Stimulated activated naive CD8-positive, alpha-beta T cell treated with anti-CD3 and anti-CD28 coated beads, Interleukin-15, Interleukin-2, amounts not matched to agents 100 ng/mL and 50 ng/mL, for 24 hours (primary cell): ENCODE measurements around the gene TTC9.
A peak's percentile ranks its signal among the peaks of the same experiment; 100 is the strongest.

Experiments used
- H3K27ac Mint-ChIP-seq: one replicate; pipeline ENCODE4 v1.8.0; 2021; ENCODE audit warnings: mild to moderate bottlenecking, mixed read lengths
- H3K27me3 Mint-ChIP-seq: one replicate; pipeline ENCODE4 v1.8.0; 2021; ENCODE audit warnings: mixed read lengths
- H3K36me3 Mint-ChIP-seq: one replicate; pipeline ENCODE4 v1.8.0; 2021; ENCODE audit warnings: low read depth, mixed read lengths
- H3K4me1 Mint-ChIP-seq: one replicate; pipeline ENCODE4 v1.8.0; 2021; ENCODE audit warnings: low read depth, mixed read lengths
- H3K4me3 Mint-ChIP-seq: one replicate; pipeline ENCODE4 v1.8.0; 2021; ENCODE audit warnings: mild to moderate bottlenecking, mixed read lengths
- H3K9me3 Mint-ChIP-seq: one replicate; pipeline ENCODE4 v1.8.0; 2021; ENCODE audit warnings: mixed read lengths

The TTC9 gene

DNA sequence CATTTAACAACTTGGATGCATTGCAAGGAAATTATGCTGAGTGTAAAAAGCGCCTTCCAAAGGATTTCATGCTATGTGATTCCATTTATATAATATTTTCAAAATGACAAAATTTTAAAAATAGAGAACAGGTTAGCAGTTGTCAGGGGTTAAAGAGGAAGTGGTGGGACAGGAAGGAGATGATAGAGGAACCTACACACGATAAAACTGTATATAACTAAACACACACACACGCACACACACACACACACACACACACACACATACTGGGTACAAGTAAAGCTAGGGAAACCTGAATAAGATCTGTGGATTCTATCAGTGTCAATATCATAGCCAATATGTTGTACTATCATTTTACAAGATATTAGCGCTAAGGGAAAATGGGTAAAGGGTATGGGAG is 17.2 kb downstream of the TTC9 start:
- peaks cover 93% of the 10 kb centered on the region for H3K4me1 Mint-ChIP-seq
- no peaks in the 10 kb centered on the region for H3K9me3 Mint-ChIP-seq
- peak overlapping the region; percentile 45 for H3K4me3 Mint-ChIP-seq
- no peaks in the 10 kb centered on the region for H3K27me3 Mint-ChIP-seq
- H3K36me3 Mint-ChIP-seq = peaks cover 7% of the 10 kb centered on the region
- peak overlapping the region; percentile 95 for H3K27ac Mint-ChIP-seq

DNA sequence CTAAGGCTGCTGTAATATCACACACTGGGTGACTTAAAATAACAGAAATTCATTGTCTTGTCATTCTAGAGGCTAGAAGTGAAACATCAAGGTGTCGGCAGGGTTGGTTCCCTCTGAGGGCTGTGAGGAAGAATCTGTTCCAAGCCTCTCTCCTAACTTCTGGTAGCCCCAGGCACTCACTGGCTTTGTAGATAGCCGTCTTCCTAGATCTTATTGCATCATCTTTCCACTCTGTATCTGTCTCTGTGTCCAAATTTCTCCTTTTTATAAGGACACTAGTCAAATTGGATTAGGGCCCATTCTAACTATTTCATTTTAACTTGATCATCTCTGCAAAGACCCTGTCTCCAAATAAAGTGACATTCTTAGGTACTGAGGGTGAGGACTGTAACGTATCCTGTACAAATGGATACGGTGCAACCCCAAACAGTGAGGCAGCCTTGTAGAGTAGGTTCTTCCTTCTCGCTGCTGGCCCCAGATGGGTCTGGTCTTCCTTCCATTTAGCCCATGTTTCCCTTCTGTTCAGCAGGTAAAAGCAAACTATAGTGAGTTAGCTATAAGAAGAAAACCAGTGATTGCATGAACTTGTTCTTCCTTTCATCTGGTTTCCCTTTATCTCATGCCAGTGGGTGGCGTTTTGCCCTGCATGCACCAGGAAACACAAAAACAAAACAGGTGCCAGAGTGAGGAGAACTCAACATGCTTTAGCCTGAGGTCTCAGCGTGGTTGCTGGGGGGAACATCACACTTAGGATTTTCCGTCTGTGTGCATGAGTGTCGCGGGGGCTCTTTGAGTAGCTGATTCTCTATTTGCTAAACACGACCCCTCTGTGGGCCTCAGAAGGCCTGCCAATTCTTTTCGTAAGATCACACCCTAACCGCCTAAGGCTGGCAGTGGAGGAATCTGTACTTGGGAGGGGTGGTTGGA is 19.5 kb downstream of the TTC9 start:
- peaks cover 93% of the 10 kb centered on the region for H3K4me1 Mint-ChIP-seq
- no peaks in the 10 kb centered on the region for H3K9me3 Mint-ChIP-seq
- peak overlapping the region; percentile 95 for H3K27ac Mint-ChIP-seq
- peak overlapping the region; percentile 75 for H3K4me3 Mint-ChIP-seq
- H3K36me3 Mint-ChIP-seq = peaks cover 7% of the 10 kb centered on the region
- no peaks in the 10 kb centered on the region for H3K27me3 Mint-ChIP-seq

DNA sequence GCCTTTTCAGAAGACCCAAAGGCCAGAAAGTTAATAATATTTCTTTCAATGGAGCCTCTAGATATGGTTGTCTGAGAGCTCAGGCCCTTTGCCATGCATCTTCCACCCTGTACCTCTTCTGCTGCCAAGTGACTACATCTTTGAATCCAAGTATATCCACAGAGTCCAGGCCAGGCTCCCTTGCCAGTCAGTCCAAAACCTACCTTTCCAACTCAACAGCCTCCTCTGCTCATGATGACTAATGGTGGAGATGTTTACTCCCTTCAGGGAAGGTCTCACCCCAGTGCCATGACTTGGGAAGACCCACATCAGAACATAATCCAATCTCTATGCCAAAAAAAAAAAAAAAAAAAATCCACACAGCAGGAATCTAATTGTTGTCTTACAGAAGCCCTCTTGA is 20.4 kb downstream of the TTC9 start:
- Mint-ChIP-seq H3K36me3 (peaks cover 8% of the 10 kb centered on the region), H3K27me3 (no peaks in the 10 kb centered on the region), H3K4me1 (peaks cover 93% of the 10 kb centered on the region), H3K4me3 (peak overlapping the region; percentile 75), H3K9me3 (no peaks in the 10 kb centered on the region), H3K27ac (peak overlapping the region; percentile 95)

DNA sequence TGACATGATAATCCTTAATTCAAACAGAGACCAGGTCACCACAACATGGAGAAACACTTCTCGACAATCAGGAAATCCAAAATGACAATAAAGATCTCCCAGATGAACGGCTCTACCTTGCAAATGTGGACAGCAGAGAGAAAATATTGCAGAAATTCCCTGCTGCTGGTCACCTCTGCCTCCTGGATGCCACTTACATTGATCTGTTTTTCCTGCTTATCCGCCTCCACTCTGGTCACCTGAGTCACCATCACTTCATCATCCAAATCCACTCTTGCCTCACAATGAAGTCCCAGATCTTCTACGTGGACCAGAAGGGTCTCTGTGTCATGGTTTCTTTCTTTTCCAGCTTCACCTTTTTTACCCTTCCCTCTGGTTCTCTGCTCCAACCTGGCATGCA is 21.1 kb downstream of the TTC9 start:
- Mint-ChIP-seq H3K4me1 (peaks cover 90% of the 10 kb centered on the region), H3K4me3 (no peak overlapping the region)

DNA sequence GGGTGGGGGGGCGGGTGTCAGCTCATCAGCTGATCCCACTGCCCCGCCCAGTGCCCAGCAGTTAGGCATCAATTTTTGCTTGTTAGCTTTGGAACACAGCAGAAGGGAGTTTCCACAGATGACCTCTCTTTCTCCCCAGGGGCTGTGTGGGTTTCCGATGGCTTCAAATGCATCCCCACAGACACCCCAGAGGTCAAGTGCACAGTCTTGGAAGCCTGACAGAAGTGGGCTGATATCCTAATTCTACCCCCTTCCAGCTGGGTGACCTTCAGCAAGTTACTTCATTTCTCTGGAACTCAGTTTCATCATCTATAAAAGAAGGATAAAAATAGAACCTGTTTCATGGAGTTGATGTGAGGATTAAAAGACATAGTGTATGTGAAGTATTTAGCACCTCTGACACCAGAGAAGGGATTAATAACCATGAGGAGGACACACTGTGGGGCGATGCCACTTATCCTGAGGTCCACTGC is 22.0 kb downstream of the TTC9 start:
- Mint-ChIP-seq H3K27me3 (no peaks in the 10 kb centered on the region), H3K4me3 (no peak overlapping the region), H3K36me3 (peaks cover 11% of the 10 kb centered on the region), H3K9me3 (no peaks in the 10 kb centered on the region), H3K27ac (no peak overlapping the region), H3K4me1 (peaks cover 81% of the 10 kb centered on the region)

More for the DNA sequence above, 21.1 kb downstream of the TTC9 start:
- peak overlapping the region; percentile 76 for H3K27ac Mint-ChIP-seq
- H3K9me3 Mint-ChIP-seq = no peaks in the 10 kb centered on the region
- H3K36me3 Mint-ChIP-seq = peaks cover 11% of the 10 kb centered on the region
- no peaks in the 10 kb centered on the region for H3K27me3 Mint-ChIP-seq

DNA sequence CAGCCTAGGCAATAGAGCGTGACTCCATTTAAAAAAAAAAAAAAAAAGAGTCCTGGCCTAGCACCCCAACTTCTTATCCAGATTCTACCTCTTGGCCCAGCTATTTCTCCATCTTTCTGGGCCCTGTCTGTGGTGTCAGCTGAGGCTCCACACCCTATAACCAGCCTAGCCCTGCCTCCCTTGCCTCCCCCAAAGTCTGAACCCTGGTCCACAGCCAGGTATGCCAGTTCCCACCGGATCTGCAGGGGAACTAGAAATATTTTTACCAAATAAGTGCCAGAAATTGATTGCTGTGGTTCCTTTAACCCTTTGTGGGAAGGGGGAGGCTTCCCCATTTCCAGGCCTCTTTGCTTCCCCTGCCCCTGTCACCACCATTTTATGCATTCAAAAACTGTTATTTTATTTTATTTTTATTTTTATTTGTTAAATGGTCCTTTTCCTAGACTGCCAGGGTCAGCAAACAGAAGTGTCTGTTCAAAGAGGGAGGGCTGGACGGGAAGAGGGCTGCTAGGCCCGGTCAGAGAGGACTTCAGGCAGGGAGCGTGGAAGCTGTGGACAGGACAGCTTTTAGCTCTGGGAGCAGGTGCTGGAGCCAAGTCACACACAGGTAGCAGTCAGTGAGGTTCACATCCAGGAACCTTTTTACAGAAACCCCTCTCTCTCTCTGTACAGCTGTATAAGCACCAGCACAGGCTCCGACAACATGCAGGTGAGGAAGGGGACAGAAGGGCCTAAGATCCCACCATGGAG is 23.2 kb downstream of the TTC9 start:
- H3K9me3 Mint-ChIP-seq = no peaks in the 10 kb centered on the region
- peaks cover 70% of the 10 kb centered on the region for H3K4me1 Mint-ChIP-seq
- H3K27ac Mint-ChIP-seq = peak overlapping the region; percentile 49
- peaks cover 11% of the 10 kb centered on the region for H3K36me3 Mint-ChIP-seq
- H3K27me3 Mint-ChIP-seq = no peaks in the 10 kb centered on the region
- H3K4me3 Mint-ChIP-seq = no peak overlapping the region

DNA sequence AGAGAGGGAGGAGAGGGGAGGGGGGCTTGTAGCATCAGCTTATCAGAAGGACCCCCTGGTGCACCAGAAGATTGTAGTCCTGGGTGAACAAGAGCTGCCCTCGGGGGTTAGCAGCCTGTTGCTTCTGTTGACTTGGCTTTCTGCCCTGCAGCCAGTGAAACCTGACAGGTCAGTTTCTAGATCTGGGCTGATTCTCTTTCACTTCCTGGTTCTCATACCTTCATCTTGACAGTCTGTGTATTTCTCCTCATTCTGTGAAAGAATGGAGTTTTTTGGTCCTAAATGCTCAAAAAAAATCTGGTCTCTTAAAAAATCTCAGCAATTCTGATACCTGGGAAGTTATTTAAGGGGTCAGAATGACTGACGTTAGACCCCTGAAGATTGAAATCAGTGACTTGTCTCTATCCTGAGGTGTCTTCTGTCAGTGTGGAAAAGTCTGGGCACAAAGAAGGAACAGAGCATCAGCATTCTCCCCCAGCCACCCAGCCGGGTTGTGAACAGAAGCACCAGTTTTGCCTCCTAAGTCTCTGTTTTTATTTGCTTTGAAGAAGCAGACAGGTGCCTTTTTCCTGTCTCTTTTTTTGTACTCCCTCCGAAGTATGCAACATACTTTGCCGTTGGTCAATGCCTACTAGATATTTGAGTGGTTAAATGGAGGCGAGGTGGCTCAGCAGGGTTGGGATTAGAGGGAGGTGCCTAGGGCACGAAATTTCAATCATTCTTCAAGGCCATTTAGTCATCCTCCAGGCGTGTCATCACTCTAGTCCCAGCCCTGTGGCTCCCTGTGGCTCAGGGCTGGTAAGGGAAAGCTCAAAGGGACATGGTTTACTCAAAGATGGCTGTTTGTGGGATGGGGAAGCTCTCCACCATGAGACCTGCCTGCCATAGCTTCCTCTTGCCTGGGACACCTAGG is 24.0 kb downstream of the TTC9 start:
- peak overlapping the region; percentile 29 for H3K27ac Mint-ChIP-seq

DNA sequence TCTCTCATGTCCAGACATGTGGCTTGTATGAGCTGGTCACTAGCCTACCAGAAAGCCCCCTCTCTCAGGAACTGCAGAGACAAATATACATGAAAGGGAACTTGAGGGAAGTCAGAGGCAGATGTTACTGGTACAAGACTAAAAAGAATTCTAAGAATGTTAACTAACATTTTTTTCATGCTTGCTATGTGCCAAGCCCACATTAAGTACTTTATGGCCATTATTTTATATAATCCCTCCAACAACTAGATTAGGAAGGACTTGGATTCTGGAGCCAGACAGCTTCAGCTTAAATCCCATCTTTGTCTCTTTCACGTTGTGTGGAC is 24.6 kb downstream of the TTC9 start:
- H3K27me3 Mint-ChIP-seq = no peaks in the 10 kb centered on the region
- H3K4me3 Mint-ChIP-seq = no peak overlapping the region
- no peaks in the 10 kb centered on the region for H3K9me3 Mint-ChIP-seq
- peaks cover 11% of the 10 kb centered on the region for H3K36me3 Mint-ChIP-seq
- H3K4me1 Mint-ChIP-seq = peaks cover 56% of the 10 kb centered on the region
- H3K27ac Mint-ChIP-seq = no peak overlapping the region

More for the DNA sequence above, 24.0 kb downstream of the TTC9 start:
- Mint-ChIP-seq H3K4me1 (peaks cover 62% of the 10 kb centered on the region), H3K27me3 (no peaks in the 10 kb centered on the region), H3K4me3 (no peak overlapping the region), H3K36me3 (peaks cover 11% of the 10 kb centered on the region), H3K9me3 (no peaks in the 10 kb centered on the region)

DNA sequence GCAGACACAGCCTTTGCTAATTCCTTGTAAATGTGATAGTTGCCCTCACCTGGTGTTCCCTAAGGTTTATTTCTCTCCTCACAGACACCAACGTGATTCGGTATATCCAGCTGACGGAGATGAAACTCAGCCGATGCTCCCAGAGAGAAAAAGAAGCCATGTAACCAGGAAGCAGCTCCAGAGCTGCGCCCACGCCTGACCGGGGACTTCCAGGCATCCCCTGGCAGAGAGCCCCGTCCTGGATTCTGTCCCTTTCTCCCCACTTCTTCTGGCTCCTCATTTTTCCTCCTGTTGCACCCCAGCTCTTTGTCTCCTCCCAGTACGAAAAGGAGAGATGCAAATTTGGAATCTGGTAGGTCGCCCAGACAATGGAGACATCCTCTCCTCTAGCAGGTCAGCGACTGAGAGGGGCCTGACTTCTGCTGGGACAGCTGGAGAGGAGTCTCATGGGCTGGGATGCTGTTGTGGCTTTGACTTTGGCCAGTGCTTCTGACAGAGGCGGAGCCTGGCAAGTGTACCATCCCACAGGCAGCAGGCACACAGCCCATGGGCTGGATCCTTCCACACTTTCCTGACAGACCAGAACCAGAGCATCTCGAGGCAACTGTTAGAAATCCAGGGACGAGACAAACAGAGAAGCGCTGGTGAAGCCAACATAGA is 29.4 kb downstream of the TTC9 start:
- H3K27me3 Mint-ChIP-seq = no peaks in the 10 kb centered on the region
- peaks cover 13% of the 10 kb centered on the region for H3K36me3 Mint-ChIP-seq
- no peak overlapping the region for H3K4me3 Mint-ChIP-seq
- H3K4me1 Mint-ChIP-seq = peaks cover 12% of the 10 kb centered on the region
- no peaks in the 10 kb centered on the region for H3K9me3 Mint-ChIP-seq
- no peak overlapping the region for H3K27ac Mint-ChIP-seq

DNA sequence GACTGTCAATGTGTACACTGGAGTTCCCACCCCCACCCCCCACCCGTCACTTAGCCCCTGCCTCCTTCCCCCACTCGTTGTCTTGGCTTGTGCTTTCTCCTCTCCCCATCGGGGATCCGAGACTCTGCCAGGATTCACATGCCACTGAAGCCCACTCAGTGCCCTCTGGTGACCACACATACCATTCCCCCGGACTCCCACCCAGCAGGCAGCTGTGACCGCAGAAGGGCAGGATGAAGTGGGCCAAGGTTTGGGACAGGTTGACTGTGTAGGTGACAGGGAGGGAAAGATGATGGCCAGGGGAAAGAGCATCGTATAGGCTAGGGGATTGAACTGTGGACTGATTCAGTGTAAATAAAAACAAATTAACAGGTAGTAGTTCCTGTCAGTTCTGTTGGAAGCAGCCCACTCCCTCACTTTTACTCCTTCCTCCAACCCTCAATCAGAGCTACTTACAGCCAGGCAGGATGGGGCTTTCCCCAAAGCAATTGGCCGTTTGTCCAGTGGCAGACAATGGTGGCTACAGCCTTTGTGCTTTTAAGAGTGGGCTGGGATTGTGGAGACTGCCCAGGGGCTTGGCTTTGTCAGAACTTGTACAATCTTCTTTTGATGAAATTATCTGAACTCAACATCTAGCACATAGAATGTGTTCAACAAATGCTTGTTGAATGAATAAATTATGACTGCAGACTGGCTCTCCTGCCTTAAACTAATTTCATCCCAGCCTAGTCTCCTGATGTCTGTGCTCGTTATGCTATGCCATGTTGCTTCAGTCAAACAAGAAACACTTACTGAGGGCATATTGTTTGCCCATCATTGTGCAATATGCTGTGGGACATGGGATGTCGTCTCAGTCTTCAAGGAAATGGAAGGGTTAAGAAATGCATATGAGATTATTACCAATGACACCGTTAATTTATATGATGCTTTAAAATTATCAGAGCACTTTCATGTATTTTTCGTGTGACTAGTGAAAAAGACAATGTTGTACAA is 30.2 kb downstream of the TTC9 start:
- Mint-ChIP-seq H3K9me3 (no peaks in the 10 kb centered on the region), H3K27me3 (no peaks in the 10 kb centered on the region), H3K4me3 (no peak overlapping the region), H3K36me3 (peaks cover 13% of the 10 kb centered on the region), H3K4me1 (peaks cover 4% of the 10 kb centered on the region), H3K27ac (no peak overlapping the region)

DNA sequence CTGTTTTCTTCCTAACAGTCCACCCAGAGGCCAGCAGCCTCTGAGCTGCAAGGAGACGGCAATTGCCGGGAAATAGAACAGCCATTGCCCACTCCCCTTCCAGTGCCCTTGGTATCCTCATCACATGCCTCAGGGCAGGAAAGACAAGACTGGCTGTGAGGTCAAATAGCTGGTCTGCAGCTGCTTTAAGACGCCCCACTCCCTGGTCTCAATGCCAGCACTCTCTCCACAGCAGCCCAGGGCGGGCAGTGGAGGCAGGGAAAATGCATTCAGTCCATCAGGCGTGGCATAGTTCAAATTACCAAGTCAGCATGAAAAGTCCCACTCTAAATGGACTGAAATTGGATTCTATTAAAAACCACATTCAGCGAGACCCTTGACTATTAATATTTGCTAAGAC is 35.6 kb downstream of the TTC9 start:
- Mint-ChIP-seq H3K27ac (no peak overlapping the region), H3K27me3 (no peaks in the 10 kb centered on the region), H3K36me3 (peaks cover 9% of the 10 kb centered on the region), H3K4me1 (no peaks in the 10 kb centered on the region), H3K4me3 (no peak overlapping the region), H3K9me3 (no peaks in the 10 kb centered on the region)

DNA sequence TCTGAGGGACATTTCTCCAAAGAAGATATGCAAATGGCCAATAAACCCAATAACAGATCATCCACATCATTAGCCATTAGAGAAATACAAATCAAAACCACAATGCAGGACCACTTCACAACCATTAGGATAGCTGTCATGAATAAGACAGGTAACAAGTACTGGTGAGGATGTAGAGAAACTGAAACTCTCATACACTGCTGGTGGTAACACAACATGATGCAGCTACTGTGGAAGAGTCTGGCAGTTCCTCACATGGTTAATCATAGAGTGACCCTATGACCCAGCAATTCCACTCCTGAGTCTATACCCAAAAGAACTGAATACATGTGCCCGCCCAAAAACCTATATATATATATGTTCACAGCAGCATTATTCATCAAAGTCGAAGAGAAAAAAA is 39.0 kb downstream of the TTC9 start:
- H3K36me3 Mint-ChIP-seq = peaks cover 3% of the 10 kb centered on the region
- no peak overlapping the region for H3K4me3 Mint-ChIP-seq
- no peaks in the 10 kb centered on the region for H3K4me1 Mint-ChIP-seq
- no peaks in the 10 kb centered on the region for H3K27me3 Mint-ChIP-seq
- H3K27ac Mint-ChIP-seq = no peak overlapping the region
- no peaks in the 10 kb centered on the region for H3K9me3 Mint-ChIP-seq

DNA sequence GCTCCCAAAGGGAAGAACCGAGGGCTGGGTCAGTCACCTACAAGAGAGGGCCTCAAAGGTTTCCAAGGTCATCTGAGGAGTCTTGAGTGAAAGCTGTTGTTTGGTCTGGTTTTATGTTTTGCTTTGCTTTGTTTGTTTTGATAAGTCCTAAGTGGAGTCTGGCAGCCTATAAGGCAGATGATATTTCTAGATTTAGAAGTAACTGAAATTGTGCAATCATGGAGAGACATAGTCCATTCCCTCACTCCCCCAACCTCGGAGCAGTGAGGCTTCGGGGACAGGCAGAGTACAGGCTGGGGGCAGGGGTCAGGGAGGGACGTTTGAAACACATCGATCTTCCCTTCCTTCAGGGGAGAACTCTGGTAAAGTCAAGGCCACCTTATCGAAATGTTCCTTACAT is 42.3 kb downstream of the TTC9 start:
- H3K36me3 Mint-ChIP-seq = no peaks in the 10 kb centered on the region
- H3K27me3 Mint-ChIP-seq = no peaks in the 10 kb centered on the region
- H3K27ac Mint-ChIP-seq = no peak overlapping the region
- H3K4me3 Mint-ChIP-seq = no peak overlapping the region
- H3K4me1 Mint-ChIP-seq = no peaks in the 10 kb centered on the region
- no peaks in the 10 kb centered on the region for H3K9me3 Mint-ChIP-seq
